B cell (primary cell): ENCODE data around the gene MT1B. TPM values are rescaled to one million over a fixed set of nuclear protein-coding genes. Genes with fewer than 3 reads are reported as not detected.

Experiments
- ATAC-seq: fragments of 200-7000 bp; cut with Tn5 transposase; one replicate; pipeline ENCODE4 v1.10.0; 2021; ENCODE audit warnings: low read depth, mild to moderate bottlenecking, moderate number of reproducible peaks, moderate library complexity
- CTCF ChIA-PET: fragments of 350-600 bp; sonication (Branson Sonifier 250); formaldehyde crosslinking; loops from one replicate; lab custom pipeline; 2021; ENCODE audit warnings: antibody characterized with exemption, inconsistent platforms; lab: Charles Lee
- POLR2A ChIA-PET: fragments of 350-600 bp; sonication (Branson Sonifier 250); formaldehyde crosslinking; loops from one replicate; lab custom pipeline; 2021; ENCODE audit warnings: antibody characterized with exemption; lab: Charles Lee
- DNase-seq: peaks from one replicate; pipeline ENCODE4 v3.0.0; 2013
- H2AFZ ChIP-seq: 2 replicates; pipeline ENCODE4 v1.6.1; 2012; ENCODE audit warnings: mild to moderate bottlenecking, low read depth, low read length; ENCODE audit not compliant: insufficient read depth, poor library complexity, severe bottlenecking
- H3K27ac ChIP-seq, 2 donors: 1 replicate in 1 of 2; 2 replicates in 1 of 2; pipeline ENCODE4 v1.5.1; 2012 to 2013; ENCODE audit warnings: low read length in 2 of 2, mild to moderate bottlenecking in 2 of 2, moderate library complexity in 1 of 2
- H3K27me3 ChIP-seq, 4 experiments: fragments of 200-600 bp in 1 of 4; sonication (generic) in 1 of 4; replicated peaks in 1 of 4; 1 replicate in 2 of 4; 2 replicates in 2 of 4; pipeline versions ENCODE4 v1.6.1 to v1.7.0; 2013 to 2016; ENCODE audit warnings: low read length in 3 of 4, mild to moderate bottlenecking in 2 of 4, mixed read lengths in 1 of 4, moderate library complexity in 1 of 4; ENCODE audit not compliant: insufficient read depth in 4 of 4, control insufficient read depth in 3 of 4; ENCODE audit errors: control extremely low read depth in 1 of 4
- H3K36me3 ChIP-seq, 2 experiments: replicated peaks in 1 of 2; 1 replicate in 1 of 2; 2 replicates in 1 of 2; pipeline versions ENCODE4 v1.6.1 to v1.7.1; 2013; ENCODE audit warnings: low read length in 1 of 2; ENCODE audit not compliant: insufficient read depth in 2 of 2, control insufficient read depth in 1 of 2; ENCODE audit errors: control extremely low read depth in 1 of 2, extremely low read depth in 1 of 2
- H3K4me1 ChIP-seq, 2 donors: fragments of 200-600 bp in 1 of 2; sonication (generic) in 1 of 2; 1 replicate in 1 of 2; 2 replicates in 1 of 2; pipeline versions ENCODE4 v1.5.1 to v1.6.1; 2013 to 2017; ENCODE audit warnings: low read length in 2 of 2; ENCODE audit not compliant: control insufficient read depth in 2 of 2, insufficient read depth in 2 of 2
- H3K4me2 ChIP-seq: replicated peaks from 2 replicates; pipeline ENCODE3; 2012; ENCODE audit warnings: mild to moderate bottlenecking, low read depth, low read length; ENCODE audit not compliant: poor library complexity, severe bottlenecking
- H3K4me3 ChIP-seq, 5 experiments: fragments of 200-600 bp in 1 of 5; sonication (generic) in 1 of 5; 1 replicate in 3 of 5; 2 replicates in 2 of 5; pipeline versions ENCODE4 v1.5.1 to v1.7.0; 2011 to 2016; ENCODE audit warnings: low read length in 4 of 5, mild to moderate bottlenecking in 4 of 5, low read depth in 2 of 5, control low read depth in 1 of 5, moderate library complexity in 1 of 5; ENCODE audit not compliant: insufficient read depth in 1 of 5; ENCODE audit errors: control extremely low read depth in 1 of 5, extremely low read depth in 1 of 5
- H3K79me2 ChIP-seq: fragments of 200-600 bp; sonication (generic); one replicate; pipeline ENCODE4 v1.6.0; 2016; ENCODE audit warnings: low read length; ENCODE audit not compliant: control insufficient read depth, insufficient read depth
- H3K9ac ChIP-seq: fragments of 200-600 bp; sonication (generic); 2 replicates; pipeline ENCODE4 v1.6.1; 2017; ENCODE audit warnings: mild to moderate bottlenecking, low read length, moderate library complexity
- H3K9me3 ChIP-seq, 3 donors: one replicate each; pipeline versions ENCODE4 v1.6.1 to v1.7.1; 2013; ENCODE audit warnings: low read length in 2 of 3; ENCODE audit not compliant: control insufficient read depth in 2 of 3, insufficient read depth in 1 of 3; ENCODE audit errors: control extremely low read depth in 1 of 3
- H4K20me1 ChIP-seq: 2 replicates; pipeline ENCODE4 v1.6.0; 2012; ENCODE audit warnings: mild to moderate bottlenecking, low read length; ENCODE audit not compliant: insufficient read depth, control insufficient read depth, poor library complexity, severe bottlenecking
- H3K27ac Mint-ChIP-seq: one replicate; pipeline ENCODE4 v1.8.0; 2021; ENCODE audit warnings: mixed read lengths
- H3K27me3 Mint-ChIP-seq: one replicate; pipeline ENCODE4 v1.8.0; 2021; ENCODE audit warnings: mixed read lengths
- H3K4me1 Mint-ChIP-seq: one replicate; pipeline ENCODE4 v1.8.0; 2021; ENCODE audit warnings: mixed read lengths
- H3K4me3 Mint-ChIP-seq: one replicate; pipeline ENCODE4 v1.8.0; 2021; ENCODE audit warnings: mixed read lengths
- H3K9me3 Mint-ChIP-seq: one replicate; pipeline ENCODE4 v1.8.0; 2022; ENCODE audit warnings: mixed read lengths; ENCODE audit not compliant: insufficient read depth
- CTCF ChIP-seq: fragments of 200-600 bp; IDR thresholded peaks from one replicate; pipeline ENCODE4 v1.8.0; 2022; ENCODE audit warnings: antibody characterized with exemption, mild to moderate bottlenecking
- EZH2 ChIP-seq: IDR thresholded peaks from 2 replicates; pipeline ENCODE4 v1.6.1; 2012; ENCODE audit warnings: borderline replicate concordance, low read depth, mild to moderate bottlenecking, moderate library complexity, low read length; ENCODE audit not compliant: insufficient read depth, poor library complexity, severe bottlenecking
- WGBS: methylation state at CpG from one replicate; pipeline ENCODE4 v1.1.5; 2013; ENCODE audit warnings: missing lambda C conversion rate; ENCODE audit not compliant: insufficient coverage; 5-methylcytosine and 5-hydroxymethylcytosine counted together
- intact Hi-C: fragments of 100-400 bp; cut with micrococcal nuclease; formaldehyde crosslinking; loops from one replicate; pipeline ENCODE4 v1.10.0; 2022
- polyA plus RNA-seq: library from polyadenylated mRNA; depleted of rRNA; stranded (reverse); fragments of >200 nt; gene quantifications from 2 replicates; pipeline ENCODE4 v1.2.3, GENCODE V29; 2012
- total RNA-seq, 2 donors: library from RNA; stranded (reverse); fragments of 120-200 nt in 1 of 2; gene quantifications; 1 replicate in 1 of 2; 2 replicates in 1 of 2; pipeline versions ENCODE4 v1.2.3 to v1.2.4, GENCODE V29; 2013 to 2022

Gene MT1B
- total and polyA plus RNA-seq, 2 donors (not counting 1 experiment from before 2014, with no cell fraction given), result not detected

- Histone ChIP-seq H3K9me3 (peaks cover 0 to 12% (median 0%) of the 10 kb centered on the region in 3 donors), H3K36me3 (no peaks in the 10 kb centered on the region), H3K79me2 (no peaks in the 10 kb centered on the region), H3K4me2 (no peak overlapping the region), H4K20me1 (no peaks in the 10 kb centered on the region), H3K9ac (no peak overlapping the region), H3K4me1 (no peaks in the 10 kb centered on the region), H3K27me3 (no peaks in the 10 kb centered on the region), H2AFZ (no peak overlapping the region), H3K4me3 (no peak overlapping the region), H3K27ac (no peak overlapping the region)
- TF ChIP-seq EZH2 (no peak), CTCF (no peak)
- Mint-ChIP-seq H3K27ac (no peak overlapping the region), H3K27me3 (peaks cover 20% of the 10 kb centered on the region), H3K4me1 (peaks cover 1% of the 10 kb centered on the region), H3K4me3 (no peak overlapping the region), H3K9me3 (peaks cover 2% of the 10 kb centered on the region)
- intact Hi-C loops, result loop anchor here (10.0 kb wide), 1 partner anchor 54 kb away; the partner anchor contains the start of genes MT1A and MT1M
- 43% methylated on average over 1 of the region's 1 CpG for WGBS
- ChIA-PET POLR2A (no interaction called here), CTCF (interaction anchor here (3.3 kb wide), 1 partner anchor 13 kb away, joined by 15 read pairs; no protein-coding TSS in a partner anchor)
- no peak for ATAC-seq
- no peak for DNase-seq
These were observed 37.1 kb downstream of the MT1B start for GRCh38 chr16:56688762-56689161.

- no peak overlapping the region for H3K9ac ChIP-seq
- DNase-seq (no peak), ATAC-seq (no peak)
- no peak overlapping the region for H3K4me3 ChIP-seq
- CTCF ChIA-PET, result interaction anchor here (3.3 kb wide), 1 partner anchor 12 kb away, joined by 15 read pairs; no protein-coding TSS in a partner anchor
- H3K4me2 ChIP-seq, result no peak overlapping the region
- no peak overlapping the region for H3K27ac ChIP-seq
- Mint-ChIP-seq H3K4me1 (no peaks in the 10 kb centered on the region), H3K27ac (no peak overlapping the region), H3K9me3 (peaks cover 2% of the 10 kb centered on the region), H3K4me3 (no peak overlapping the region), H3K27me3 (peaks cover 22% of the 10 kb centered on the region)
- H2AFZ ChIP-seq, result no peak overlapping the region
- H4K20me1 ChIP-seq, result no peaks in the 10 kb centered on the region
- no peaks in the 10 kb centered on the region for H3K79me2 ChIP-seq
- 86% methylated on average over 1 of the region's 3 CpGs for WGBS
- TF ChIP-seq CTCF (no peak), EZH2 (no peak)
- H3K27me3 ChIP-seq, result no peaks in the 10 kb centered on the region
- H3K36me3 ChIP-seq, result no peaks in the 10 kb centered on the region
- peaks cover 0 to 12% (median 0%) of the 10 kb centered on the region in 3 donors for H3K9me3 ChIP-seq
- intact Hi-C loops, result loop anchor here (10.0 kb wide), 1 partner anchor 54 kb away; the partner anchor contains the start of genes MT1A and MT1M
- POLR2A ChIA-PET, result no interaction called here
- no peaks in the 10 kb centered on the region for H3K4me1 ChIP-seq
These were observed 37.5 kb downstream of the MT1B start for GRCh38 chr16:56689171-56689570.
